HG02840 (cell line): ENCODE data around the gene GTPBP10.

Experiments
- ATAC-seq: cut with Tn5 transposase; IDR thresholded peaks from one replicate; pipeline ENCODE4 v1.9.1; 2021; ENCODE audit warnings: mild to moderate bottlenecking, moderate library complexity, moderate number of reproducible peaks; ENCODE audit not compliant: unreplicated experiment, low FRiP score

GTPBP10 gene

GRCh38 chr7:90430614-90431460, 84.3 kb downstream of the GTPBP10 start:
- no peak for ATAC-seq

- no peak for ATAC-seq
These were observed 86.2 kb downstream of the GTPBP10 start for GRCh38 chr7:90432752-90433151.

GRCh38 chr7:90433221-90433620, 86.7 kb downstream of the GTPBP10 start:
- ATAC-seq = no peak
